ENCODE results near the gene CASZ1.

CASZ1 gene

GRCh38 chr1:10650556-10651388 is 145.7 kb downstream of the CASZ1 start:
- no peak for DNase-seq
- H3K9ac ChIP-seq (ENCODE audit: low read depth, low read length), result no peak overlapping the region
- H3K4me1 ChIP-seq (ENCODE audit: insufficient read depth, low read length), result no peaks in the 10 kb centered on the region
- peaks cover 34% of the 10 kb centered on the region for H3K36me3 ChIP-seq (ENCODE audit: insufficient read depth, low read length)
- no peak for ATAC-seq (ENCODE audit: insufficient read depth, low read depth)
- H3K9me3 ChIP-seq (ENCODE audit: insufficient read depth, low read length, severe bottlenecking), result no peaks in the 10 kb centered on the region
- no peak overlapping the region for H3K27ac ChIP-seq (ENCODE audit: low read length)
- no peak overlapping the region for H3K4me2 ChIP-seq (ENCODE audit: insufficient read depth, low read length)
- no peak overlapping the region for H2AFZ ChIP-seq (ENCODE audit: low read depth, low read length)
- H3K4me3 ChIP-seq (ENCODE audit: low read depth in 1 of 2, low read length in 2 of 2), result no peak overlapping the region
- no peaks in the 10 kb centered on the region for H3K79me2 ChIP-seq (ENCODE audit: insufficient read depth, low read length)
- TF ChIP-seq CTCF (IDR thresholded peaks at IDR 0.05; ENCODE audit: borderline replicate concordance, extremely low read depth, low read length, poor library complexity, severe bottlenecking) (no peak), EZH2 (IDR thresholded peaks at IDR 0.05; ENCODE audit: borderline replicate concordance, low read depth, low read length, severe bottlenecking) (no peak)
- H4K20me1 ChIP-seq (ENCODE audit: insufficient read depth, low read length), result peaks cover 4% of the 10 kb centered on the region; the same call in 1 of the 2 replicates
- no peaks in the 10 kb centered on the region for H3K27me3 ChIP-seq (ENCODE audit: insufficient read depth, low read length, poor library complexity)

GRCh38 chr1:10649517-10650201 is 146.8 kb downstream of the CASZ1 start:
- Histone ChIP-seq H3K4me3 (ENCODE audit: low read depth in 1 of 2, low read length in 2 of 2) (no peak overlapping the region), H3K4me1 (ENCODE audit: insufficient read depth, low read length) (no peaks in the 10 kb centered on the region), H3K4me2 (ENCODE audit: insufficient read depth, low read length) (no peak overlapping the region), H3K27me3 (ENCODE audit: insufficient read depth, low read length, poor library complexity) (no peaks in the 10 kb centered on the region), H3K36me3 (ENCODE audit: insufficient read depth, low read length) (peaks cover 34% of the 10 kb centered on the region), H4K20me1 (ENCODE audit: insufficient read depth, low read length) (no peaks in the 10 kb centered on the region; the same call in 1 of the 2 replicates), H3K9me3 (ENCODE audit: insufficient read depth, low read length, severe bottlenecking) (no peaks in the 10 kb centered on the region), H2AFZ (ENCODE audit: low read depth, low read length) (no peak overlapping the region), H3K27ac (ENCODE audit: low read length) (no peak overlapping the region), H3K79me2 (ENCODE audit: insufficient read depth, low read length) (no peaks in the 10 kb centered on the region), H3K9ac (ENCODE audit: low read depth, low read length) (no peak overlapping the region)
- ATAC-seq (ENCODE audit: insufficient read depth, low read depth), result no peak
- DNase-seq, result no peak
- TF ChIP-seq EZH2 (IDR thresholded peaks at IDR 0.05; ENCODE audit: borderline replicate concordance, low read depth, low read length, severe bottlenecking) (no peak), CTCF (IDR thresholded peaks at IDR 0.05; ENCODE audit: borderline replicate concordance, extremely low read depth, low read length, poor library complexity, severe bottlenecking) (no peak)

GRCh38 chr1:10648689-10649516 is 147.5 kb downstream of the CASZ1 start:
- Histone ChIP-seq H3K36me3 (ENCODE audit: insufficient read depth, low read length) (peaks cover 28% of the 10 kb centered on the region), H3K4me2 (ENCODE audit: insufficient read depth, low read length) (no peak overlapping the region), H3K4me3 (ENCODE audit: low read depth in 1 of 2, low read length in 2 of 2) (no peak overlapping the region), H3K4me1 (ENCODE audit: insufficient read depth, low read length) (no peaks in the 10 kb centered on the region), H3K27me3 (ENCODE audit: insufficient read depth, low read length, poor library complexity) (no peaks in the 10 kb centered on the region), H3K79me2 (ENCODE audit: insufficient read depth, low read length) (no peaks in the 10 kb centered on the region), H3K27ac (ENCODE audit: low read length) (no peak overlapping the region), H2AFZ (ENCODE audit: low read depth, low read length) (no peak overlapping the region), H4K20me1 (ENCODE audit: insufficient read depth, low read length) (no peaks in the 10 kb centered on the region; the same call in 1 of the 2 replicates), H3K9me3 (ENCODE audit: insufficient read depth, low read length, severe bottlenecking) (no peaks in the 10 kb centered on the region), H3K9ac (ENCODE audit: low read depth, low read length) (no peak overlapping the region)
- DNase-seq (no peak), ATAC-seq (ENCODE audit: insufficient read depth, low read depth) (no peak)
- TF ChIP-seq EZH2 (IDR thresholded peaks at IDR 0.05; ENCODE audit: borderline replicate concordance, low read depth, low read length, severe bottlenecking) (no peak), CTCF (IDR thresholded peaks at IDR 0.05; ENCODE audit: borderline replicate concordance, extremely low read depth, low read length, poor library complexity, severe bottlenecking) (no peak)

Measured in DND-41 (cell line).